ENCODE results near the gene ZFPL1.

Gene ZFPL1

DNA sequence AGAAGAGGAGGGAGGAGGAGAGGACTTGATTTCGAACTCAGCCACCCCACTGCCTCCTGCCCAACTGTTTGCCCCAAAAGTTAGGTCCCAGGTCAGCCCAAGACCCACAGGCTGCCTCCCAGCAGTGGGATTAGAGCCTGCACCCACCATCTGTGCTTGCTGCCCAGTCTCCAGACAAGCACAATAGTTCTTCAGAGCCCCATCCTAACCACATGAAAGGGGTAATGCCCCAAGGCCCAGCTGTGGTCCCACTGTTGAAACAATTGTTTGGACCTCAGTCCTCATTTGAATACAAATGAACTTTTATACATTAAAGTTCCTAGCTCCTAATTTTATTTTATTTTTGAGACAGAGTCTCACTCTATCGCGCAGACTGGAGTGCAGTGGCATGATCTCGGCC lies 6.6 kb downstream of the ZFPL1 start:
- no peaks in the 10 kb centered on the region for H3K27me3 ChIP-seq (ENCODE audit: insufficient read depth, low read length)
- no peak for DNase-seq
- H3K9me3 ChIP-seq (ENCODE audit: insufficient read depth, low read depth, low read length), result no peaks in the 10 kb centered on the region
- no peak overlapping the region for H3K4ac ChIP-seq (ENCODE audit: low read depth, low read length)
- no peak overlapping the region for H3K23ac ChIP-seq (ENCODE audit: low read length)
- no peak overlapping the region for H3K18ac ChIP-seq (ENCODE audit: low read length)
- H2AK5ac ChIP-seq (ENCODE audit: low read length), result no peak overlapping the region
- H3K9ac ChIP-seq (ENCODE audit: low read length), result no peak overlapping the region
- H3K14ac ChIP-seq (ENCODE audit: low read length), result no peak overlapping the region
- peaks cover under 1% of the 10 kb centered on the region for H3K79me1 ChIP-seq (ENCODE audit: low read length)
- peaks cover 30 to 39% of the 10 kb centered on the region in 2 experiments for H3K36me3 ChIP-seq (ENCODE audit: control insufficient read depth in 1 of 2, insufficient read depth in 2 of 2, low read length in 2 of 2)
- H3K79me2 ChIP-seq (ENCODE audit: control insufficient read depth, insufficient read depth, low read length, poor library complexity), result no peaks in the 10 kb centered on the region
- H3K4me1 ChIP-seq (ENCODE audit: control insufficient read depth in 1 of 2, insufficient read depth in 2 of 2, low read length in 2 of 2), result peaks cover 0 to 1% of the 10 kb centered on the region in 2 experiments
- H3K4me3 ChIP-seq (ENCODE audit: low read depth, low read length), result no peak overlapping the region
- no peak overlapping the region for H2BK5ac ChIP-seq (ENCODE audit: low read depth, low read length, poor library complexity)
- H3K27ac ChIP-seq (ENCODE audit: low read depth, low read length), result no peak overlapping the region
- no peak overlapping the region for H4K91ac ChIP-seq (ENCODE audit: low read depth, low read length)
- WGBS (ENCODE audit: extremely low coverage, insufficient coverage, insufficient read length), result no CpG with 5 or more reads among the region's 4 CpGs
- H2AFZ ChIP-seq (ENCODE audit: insufficient read depth, low read length, poor library complexity), result no peak overlapping the region
- no peak overlapping the region for H4K8ac ChIP-seq (ENCODE audit: low read depth, low read length)
- no peak overlapping the region for H2BK12ac ChIP-seq (ENCODE audit: low read length)
- no peak overlapping the region for H3K4me2 ChIP-seq (ENCODE audit: low read length)
- H4K12ac ChIP-seq (ENCODE audit: low read depth, low read length), result no peak overlapping the region
- H2BK120ac ChIP-seq (ENCODE audit: insufficient read depth, low read length, poor library complexity), result no peak overlapping the region

GRCh38 chr11:65095427-65095826 lies 11.4 kb downstream of the ZFPL1 start:
- Histone ChIP-seq H3K9ac (ENCODE audit: low read length) (no peak overlapping the region), H3K18ac (ENCODE audit: low read length) (no peak overlapping the region), H3K4me1 (ENCODE audit: control insufficient read depth in 1 of 2, insufficient read depth in 2 of 2, low read length in 2 of 2) (peaks cover 0 to 7% of the 10 kb centered on the region in 2 experiments), H3K9me3 (ENCODE audit: insufficient read depth, low read depth, low read length) (no peaks in the 10 kb centered on the region), H2AFZ (ENCODE audit: insufficient read depth, low read length, poor library complexity) (peak overlapping the region; percentile 76), H4K12ac (ENCODE audit: low read depth, low read length) (peak overlapping the region; percentile 85), H2AK5ac (ENCODE audit: low read length) (no peak overlapping the region), H2BK12ac (ENCODE audit: low read length) (no peak overlapping the region), H3K79me1 (ENCODE audit: low read length) (peaks cover 7% of the 10 kb centered on the region), H4K91ac (ENCODE audit: low read depth, low read length) (peak overlapping the region; percentile 33), H3K4ac (ENCODE audit: low read depth, low read length) (no peak overlapping the region), H3K27ac (ENCODE audit: low read depth, low read length) (no peak overlapping the region), H3K23ac (ENCODE audit: low read length) (no peak overlapping the region), H2BK120ac (ENCODE audit: insufficient read depth, low read length, poor library complexity) (no peak overlapping the region), H3K4me2 (ENCODE audit: low read length) (peak overlapping the region; percentile 64), H3K36me3 (ENCODE audit: control insufficient read depth in 1 of 2, insufficient read depth in 2 of 2, low read length in 2 of 2) (no peaks in the 10 kb centered on the region), H4K8ac (ENCODE audit: low read depth, low read length) (peak overlapping the region; percentile 98), H3K27me3 (ENCODE audit: insufficient read depth, low read length) (no peaks in the 10 kb centered on the region), H3K4me3 (ENCODE audit: low read depth, low read length) (no peak overlapping the region), H2BK5ac (ENCODE audit: low read depth, low read length, poor library complexity) (no peak overlapping the region), H3K79me2 (ENCODE audit: control insufficient read depth, insufficient read depth, low read length, poor library complexity) (no peaks in the 10 kb centered on the region), H3K14ac (ENCODE audit: low read length) (peak overlapping the region; percentile 16)
- DNase-seq, result no peak
- no CpG with 5 or more reads among the region's 22 CpGs for WGBS (ENCODE audit: extremely low coverage, insufficient coverage, insufficient read length)

GRCh38 chr11:65095974-65096806 lies 12.2 kb downstream of the ZFPL1 start, which contains the start of gene VPS51:
Gene VPS51, plus strand, starts transcription at chr11:65096214. Its CDS starts 37 bp downstream, at chr11:65096251.
- Histone ChIP-seq H2BK5ac (ENCODE audit: low read depth, low read length, poor library complexity) (peak within 1 kb of the TSS; percentile 65), H3K18ac (ENCODE audit: low read length) (peak within 1 kb of the TSS; percentile 42), H4K91ac (ENCODE audit: low read depth, low read length) (peak within 1 kb of the TSS; percentile 60), H2BK12ac (ENCODE audit: low read length) (no peak within 1 kb of the TSS), H2AK5ac (ENCODE audit: low read length) (no peak within 1 kb of the TSS), H3K9ac (ENCODE audit: low read length) (peak within 1 kb of the TSS; percentile 72), H3K14ac (ENCODE audit: low read length) (peak within 1 kb of the TSS; percentile 47), H3K4me2 (ENCODE audit: low read length) (peak within 1 kb of the TSS; percentile 64), H3K79me1 (ENCODE audit: low read length) (peaks cover 7% of the 10 kb centered on the region), H3K4me1 (ENCODE audit: control insufficient read depth in 1 of 2, insufficient read depth in 2 of 2, low read length in 2 of 2) (peaks cover 0 to 7% of the 10 kb centered on the region in 2 experiments), H3K9me3 (ENCODE audit: insufficient read depth, low read depth, low read length) (no peaks in the 10 kb centered on the region), H3K79me2 (ENCODE audit: control insufficient read depth, insufficient read depth, low read length, poor library complexity) (no peaks in the 10 kb centered on the region), H3K23ac (ENCODE audit: low read length) (no peak within 1 kb of the TSS), H4K12ac (ENCODE audit: low read depth, low read length) (peak within 1 kb of the TSS; percentile 85), H4K8ac (ENCODE audit: low read depth, low read length) (peak within 1 kb of the TSS; percentile 98), H3K4ac (ENCODE audit: low read depth, low read length) (no peak within 1 kb of the TSS), H3K36me3 (ENCODE audit: control insufficient read depth in 1 of 2, insufficient read depth in 2 of 2, low read length in 2 of 2) (no peaks in the 10 kb centered on the region), H2AFZ (ENCODE audit: insufficient read depth, low read length, poor library complexity) (peak within 1 kb of the TSS; percentile 76), H3K27me3 (ENCODE audit: insufficient read depth, low read length) (no peaks in the 10 kb centered on the region), H3K4me3 (ENCODE audit: low read depth, low read length) (peak within 1 kb of the TSS; percentile 76), H2BK120ac (ENCODE audit: insufficient read depth, low read length, poor library complexity) (peak within 1 kb of the TSS; percentile 44), H3K27ac (ENCODE audit: low read depth, low read length) (peak within 1 kb of the TSS; percentile 56)
- WGBS (ENCODE audit: extremely low coverage, insufficient coverage, insufficient read length), result no CpG with 5 or more reads among the region's 52 CpGs
- DNase-seq, result peak; percentile 76 to 91

GRCh38 chr11:65096926-65097325 lies 12.9 kb downstream of the ZFPL1 start:
- no peak for DNase-seq
- Histone ChIP-seq H3K9ac (ENCODE audit: low read length) (no peak overlapping the region), H3K79me1 (ENCODE audit: low read length) (peaks cover 7% of the 10 kb centered on the region), H3K27me3 (ENCODE audit: insufficient read depth, low read length) (no peaks in the 10 kb centered on the region), H2AFZ (ENCODE audit: insufficient read depth, low read length, poor library complexity) (no peak overlapping the region), H3K23ac (ENCODE audit: low read length) (no peak overlapping the region), H3K4me2 (ENCODE audit: low read length) (peak overlapping the region; percentile 64), H3K4ac (ENCODE audit: low read depth, low read length) (no peak overlapping the region), H3K79me2 (ENCODE audit: control insufficient read depth, insufficient read depth, low read length, poor library complexity) (no peaks in the 10 kb centered on the region), H4K91ac (ENCODE audit: low read depth, low read length) (no peak overlapping the region), H2AK5ac (ENCODE audit: low read length) (no peak overlapping the region), H3K14ac (ENCODE audit: low read length) (no peak overlapping the region), H3K4me3 (ENCODE audit: low read depth, low read length) (peak overlapping the region; percentile 55), H3K4me1 (ENCODE audit: control insufficient read depth in 1 of 2, insufficient read depth in 2 of 2, low read length in 2 of 2) (peaks cover 0 to 7% of the 10 kb centered on the region in 2 experiments), H3K36me3 (ENCODE audit: control insufficient read depth in 1 of 2, insufficient read depth in 2 of 2, low read length in 2 of 2) (no peaks in the 10 kb centered on the region), H4K8ac (ENCODE audit: low read depth, low read length) (no peak overlapping the region), H3K9me3 (ENCODE audit: insufficient read depth, low read depth, low read length) (no peaks in the 10 kb centered on the region), H2BK12ac (ENCODE audit: low read length) (no peak overlapping the region), H4K12ac (ENCODE audit: low read depth, low read length) (no peak overlapping the region), H3K27ac (ENCODE audit: low read depth, low read length) (no peak overlapping the region), H2BK120ac (ENCODE audit: insufficient read depth, low read length, poor library complexity) (no peak overlapping the region), H2BK5ac (ENCODE audit: low read depth, low read length, poor library complexity) (no peak overlapping the region), H3K18ac (ENCODE audit: low read length) (no peak overlapping the region)
- no CpG with 5 or more reads among the region's 8 CpGs for whole genome bisulfite sequencing (ENCODE audit: extremely low coverage, insufficient coverage, insufficient read length)

All from trophoblast cell (in vitro differentiated cells and primary cell).